ENCODE results near the gene MSMP.
A peak's percentile ranks its signal among the peaks of the same experiment; 100 is the strongest.

The MSMP gene

DNA sequence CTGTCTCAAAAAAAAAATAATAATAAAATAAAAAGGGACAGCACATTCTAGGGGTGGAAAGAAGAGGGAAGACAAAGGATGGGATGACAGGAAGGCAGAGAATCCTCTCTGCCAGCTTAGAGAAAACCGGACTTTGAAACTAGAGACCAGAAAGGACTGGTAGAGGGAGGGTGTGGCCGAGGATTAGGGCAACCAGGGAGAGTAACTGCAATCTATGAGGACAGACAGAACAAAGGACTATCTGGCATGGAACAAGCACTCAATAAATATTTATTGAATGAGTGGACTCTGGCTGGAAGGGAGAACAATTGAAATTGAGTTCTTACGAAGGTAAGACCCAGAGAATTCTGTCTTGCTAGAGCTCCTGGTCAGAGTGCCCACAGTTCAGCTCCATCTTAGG lies 7.5 kb downstream of the MSMP start:
- Mint-ChIP-seq H3K36me3 (ENCODE audit: low read depth) (peaks cover 44% of the 10 kb centered on the region), H3K4me3 (peak overlapping the region; percentile 93 to 96 (median 94)), H3K27ac (peak overlapping the region; percentile 61 to 74 (median 70)), H3K4me1 (peaks cover 40% of the 10 kb centered on the region), H3K27me3 (ENCODE audit: low read depth) (no peaks in the 10 kb centered on the region), H3K9me3 (no peaks in the 10 kb centered on the region)
- TF ChIP-seq, protein P1, sequence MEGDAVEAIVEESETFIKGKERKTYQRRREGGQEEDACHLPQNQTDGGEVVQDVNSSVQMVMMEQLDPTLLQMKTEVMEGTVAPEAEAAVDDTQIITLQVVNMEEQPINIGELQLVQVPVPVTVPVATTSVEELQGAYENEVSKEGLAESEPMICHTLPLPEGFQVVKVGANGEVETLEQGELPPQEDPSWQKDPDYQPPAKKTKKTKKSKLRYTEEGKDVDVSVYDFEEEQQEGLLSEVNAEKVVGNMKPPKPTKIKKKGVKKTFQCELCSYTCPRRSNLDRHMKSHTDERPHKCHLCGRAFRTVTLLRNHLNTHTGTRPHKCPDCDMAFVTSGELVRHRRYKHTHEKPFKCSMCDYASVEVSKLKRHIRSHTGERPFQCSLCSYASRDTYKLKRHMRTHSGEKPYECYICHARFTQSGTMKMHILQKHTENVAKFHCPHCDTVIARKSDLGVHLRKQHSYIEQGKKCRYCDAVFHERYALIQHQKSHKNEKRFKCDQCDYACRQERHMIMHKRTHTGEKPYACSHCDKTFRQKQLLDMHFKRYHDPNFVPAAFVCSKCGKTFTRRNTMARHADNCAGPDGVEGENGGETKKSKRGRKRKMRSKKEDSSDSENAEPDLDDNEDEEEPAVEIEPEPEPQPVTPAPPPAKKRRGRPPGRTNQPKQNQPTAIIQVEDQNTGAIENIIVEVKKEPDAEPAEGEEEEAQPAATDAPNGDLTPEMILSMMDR (IDR thresholded peaks at IDR 0.05; ENCODE audit: unreplicated experiment in 3 of 3), result no peak

DNA sequence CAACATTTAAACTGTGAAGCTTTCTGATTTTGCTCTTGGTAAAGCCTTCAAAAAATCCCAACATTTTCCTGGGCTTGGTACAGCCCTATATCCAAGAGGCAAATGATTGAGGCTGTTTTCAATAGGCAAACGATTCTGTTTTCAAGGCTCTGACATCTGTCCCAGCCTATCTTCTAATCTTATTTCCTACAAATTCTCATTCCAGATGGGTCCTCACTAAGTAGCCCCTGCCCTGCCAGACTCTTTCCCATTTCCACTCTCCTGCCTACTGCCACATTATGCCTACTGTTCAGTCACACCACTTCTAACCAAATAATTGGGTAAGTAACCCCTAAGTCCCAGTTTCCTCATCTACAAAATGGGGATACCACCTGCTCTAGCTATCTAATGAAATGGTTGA lies 8.5 kb downstream of the MSMP start:
- Mint-ChIP-seq H3K4me1 (peaks cover 40% of the 10 kb centered on the region), H3K36me3 (ENCODE audit: low read depth) (peaks cover 46% of the 10 kb centered on the region), H3K27ac (peak overlapping the region; percentile 2 to 42 (median 20))

DNA sequence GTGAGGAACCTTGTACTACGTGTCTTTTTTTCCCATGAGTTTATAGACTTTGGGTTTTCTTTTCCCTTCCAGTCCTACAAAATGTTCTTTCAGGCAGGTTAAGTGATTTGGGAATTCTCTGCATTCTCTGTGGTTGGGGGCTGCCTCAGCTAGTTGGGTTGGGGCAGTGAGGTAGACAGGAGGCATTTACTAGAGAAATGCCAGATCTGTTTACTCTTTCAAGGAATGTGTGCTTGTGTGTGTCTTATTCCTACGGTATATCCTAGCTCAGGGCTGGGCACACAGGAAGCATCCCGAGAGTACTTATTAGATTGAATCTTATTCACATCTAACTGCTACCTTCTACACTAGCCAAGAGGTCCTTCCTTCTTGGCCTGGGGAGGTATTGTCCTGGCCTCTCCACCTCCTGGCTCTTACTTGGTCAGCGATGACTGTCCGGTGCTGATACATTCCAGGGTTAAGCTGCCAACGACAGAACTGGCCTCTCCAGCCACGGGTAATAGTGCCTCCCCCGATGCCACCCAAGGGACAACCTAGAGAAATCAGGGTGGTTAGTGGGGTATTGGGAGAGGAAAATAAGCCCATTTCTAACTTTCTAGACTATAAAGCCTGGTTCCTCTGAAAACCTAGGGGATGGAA lies 10.1 kb downstream of the MSMP start:
- TF ChIP-seq, protein P1 (IDR thresholded peaks at IDR 0.05; ENCODE audit: unreplicated experiment in 3 of 3), result no peak
- Mint-ChIP-seq H3K27ac (no peak overlapping the region), H3K36me3 (ENCODE audit: low read depth) (peaks cover 59% of the 10 kb centered on the region), H3K9me3 (no peaks in the 10 kb centered on the region), H3K4me1 (peaks cover 34% of the 10 kb centered on the region), H3K27me3 (ENCODE audit: low read depth) (no peaks in the 10 kb centered on the region), H3K4me3 (no peak overlapping the region)

More for the DNA sequence above, 8.5 kb downstream of the MSMP start:
- TF ChIP-seq, protein P1 (IDR thresholded peaks at IDR 0.05; ENCODE audit: unreplicated experiment in 3 of 3), result no peak
- H3K4me3 Mint-ChIP-seq, result peak overlapping the region; percentile 78 to 93 (median 84)
- H3K27me3 Mint-ChIP-seq (ENCODE audit: low read depth), result no peaks in the 10 kb centered on the region
- no peaks in the 10 kb centered on the region for H3K9me3 Mint-ChIP-seq

DNA sequence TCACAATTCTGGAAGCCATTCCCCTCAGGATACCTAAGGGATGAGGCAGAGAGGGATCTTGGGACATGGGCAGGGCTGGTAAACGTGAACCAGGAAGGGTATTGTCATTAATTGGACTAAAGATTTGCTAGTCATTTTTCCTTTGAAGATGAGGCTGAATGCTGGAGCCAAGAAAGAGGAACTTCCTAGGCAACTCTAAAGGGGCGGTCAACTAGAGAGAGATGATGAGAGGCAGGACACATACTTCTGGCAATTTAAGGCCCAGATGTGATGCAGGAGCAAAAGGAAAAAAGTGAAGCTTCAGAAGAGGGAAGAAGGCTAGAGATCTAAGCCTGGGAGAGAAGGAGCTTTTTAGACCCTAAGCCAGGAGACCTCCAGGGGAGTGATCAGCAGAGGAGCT lies 10.6 kb downstream of the MSMP start:
- Mint-ChIP-seq H3K9me3 (no peaks in the 10 kb centered on the region), H3K27me3 (ENCODE audit: low read depth) (no peaks in the 10 kb centered on the region)

DNA sequence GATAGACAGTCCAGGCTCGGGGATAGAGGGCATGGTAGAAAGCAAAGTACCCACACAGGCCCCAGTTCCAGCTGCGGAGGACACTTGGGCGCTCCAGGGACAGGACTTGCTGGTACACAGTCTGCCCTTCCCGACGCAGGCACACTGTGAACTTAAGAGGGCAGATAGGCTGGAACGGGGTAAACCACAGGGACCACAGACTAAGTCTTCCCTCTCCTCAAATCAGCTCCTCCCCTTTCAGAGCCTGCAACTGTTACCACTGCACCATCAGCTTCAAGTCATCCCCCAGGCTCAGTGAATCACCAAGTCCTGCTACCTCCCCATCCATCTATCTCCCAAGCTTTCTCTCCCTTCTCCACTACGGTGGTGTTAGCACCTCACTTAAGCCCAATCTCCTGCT lies 12.3 kb downstream of the MSMP start:
- TF ChIP-seq, protein P1 (IDR thresholded peaks at IDR 0.05; ENCODE audit: unreplicated experiment in 3 of 3), result no peak
- peaks cover 19% of the 10 kb centered on the region for H3K4me1 Mint-ChIP-seq
- no peaks in the 10 kb centered on the region for H3K27me3 Mint-ChIP-seq (ENCODE audit: low read depth)
- peaks cover 70% of the 10 kb centered on the region for H3K36me3 Mint-ChIP-seq (ENCODE audit: low read depth)
- H3K9me3 Mint-ChIP-seq, result no peaks in the 10 kb centered on the region
- no peak overlapping the region for H3K4me3 Mint-ChIP-seq
- no peak overlapping the region for H3K27ac Mint-ChIP-seq

More for the DNA sequence above, 10.6 kb downstream of the MSMP start:
- peaks cover 64% of the 10 kb centered on the region for H3K36me3 Mint-ChIP-seq (ENCODE audit: low read depth)
- peaks cover 34% of the 10 kb centered on the region for H3K4me1 Mint-ChIP-seq
- peak overlapping the region in 1 of 3 experiments; percentile 40 for H3K27ac Mint-ChIP-seq
- TF ChIP-seq, protein P1 (IDR thresholded peaks at IDR 0.05; ENCODE audit: unreplicated experiment in 3 of 3), result no peak
- peak overlapping the region in 2 of 3 experiments; percentile 28 to 56 for H3K4me3 Mint-ChIP-seq

DNA sequence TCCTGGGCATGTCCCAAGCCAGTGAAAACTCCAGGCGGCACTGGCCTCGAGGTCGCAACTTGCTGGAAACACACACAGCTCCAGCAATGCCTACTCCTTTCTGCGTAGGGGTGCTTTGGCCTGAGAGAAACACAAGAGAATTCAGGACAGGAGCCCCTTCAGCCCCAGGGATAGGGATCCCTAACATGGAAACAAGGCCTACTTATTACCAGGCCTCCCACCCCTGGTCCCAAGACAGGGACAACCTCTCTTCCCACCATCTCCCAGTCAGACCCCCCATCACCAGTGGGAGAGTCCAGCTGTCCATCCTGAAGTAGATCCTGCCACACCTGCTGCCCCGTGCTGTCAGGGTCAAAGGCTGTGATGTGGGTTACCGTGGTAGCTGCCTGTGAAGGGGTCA lies 13.8 kb downstream of the MSMP start:
- Mint-ChIP-seq H3K27ac (no peak overlapping the region), H3K4me1 (peaks cover 5% of the 10 kb centered on the region), H3K9me3 (no peaks in the 10 kb centered on the region), H3K27me3 (ENCODE audit: low read depth) (no peaks in the 10 kb centered on the region), H3K4me3 (no peak overlapping the region), H3K36me3 (ENCODE audit: low read depth) (peaks cover 71% of the 10 kb centered on the region)
- TF ChIP-seq, protein P1 (IDR thresholded peaks at IDR 0.05; ENCODE audit: unreplicated experiment in 3 of 3), result no peak

Measured in nephron (organoid).